Body of pancreas (tissue), 4 donors: Measurements from ENCODE around the gene PCSK6. TPM values are rescaled to one million over a fixed set of nuclear protein-coding genes. Genes with fewer than 3 reads are reported as not detected.

Experiments used
- ATAC-seq: fragments of 150-250 bp; one replicate; pipeline ENCODE4 v1.9.1; 2016
- DNase-seq, 4 donors: peaks; one replicate each; pipeline ENCODE4 v3.0.0-alpha.2; 2019
- H3K27ac ChIP-seq, 4 donors: fragments of 200-600 bp; sonication (generic); 1 replicate in 3 of 4; 2 replicates in 1 of 4; pipeline versions ENCODE4 v1.5.1 to v1.6.1; 2016 to 2019; ENCODE audit warnings: mild to moderate bottlenecking in 1 of 4, mixed read lengths in 1 of 4, moderate library complexity in 1 of 4
- H3K27me3 ChIP-seq, 2 donors: fragments of 200-600 bp; sonication (generic); one replicate each; pipeline ENCODE4 v1.6.0; 2016; ENCODE audit warnings: mild to moderate bottlenecking in 1 of 2
- H3K36me3 ChIP-seq, 2 donors: fragments of 200-600 bp; sonication (generic); replicated peaks in 1 of 2; 2 replicates each; pipeline ENCODE4 v1.5.1; 2016; ENCODE audit warnings: low read depth in 2 of 2; ENCODE audit not compliant: insufficient read depth in 1 of 2
- H3K4me1 ChIP-seq: fragments of 200-600 bp; sonication (generic); one replicate; pipeline ENCODE4 v1.6.0; 2016
- H3K4me3 ChIP-seq, 2 donors: fragments of 200-600 bp; sonication (generic); 1 replicate in 1 of 2; 2 replicates in 1 of 2; pipeline ENCODE4 v1.5.1; 2016 to 2019
- H3K9me3 ChIP-seq, 3 donors: fragments of 200-600 bp; sonication (generic); 1 replicate in 2 of 3; 2 replicates in 1 of 3; pipeline ENCODE4 v1.5.1; 2016
- POLR2A ChIP-seq, 3 donors: fragments of 450-650 bp; IDR thresholded peaks; one replicate each; pipeline ENCODE4 v1.6.1; 2016; ENCODE audit warnings: antibody characterized with exemption in 3 of 3, mild to moderate bottlenecking in 2 of 3
- WGBS, 2 donors: methylation state at CpG; one replicate each; pipeline ENCODE4 v1.1.5; 2017; 5-methylcytosine and 5-hydroxymethylcytosine counted together
- intact Hi-C: fragments of 100-400 bp; cut with DNase I; formaldehyde crosslinking; loops from one replicate; pipeline ENCODE4 v1.15.1; 2023
- total RNA-seq, 2 donors: library from RNA; depleted of rRNA; stranded (reverse); fragments of >200 nt; gene quantifications; one replicate each; pipeline ENCODE4 v1.1.0, GENCODE V29; 2016
- TF ChIP-seq, protein P1 (sequence below), 7 experiments: fragments of 450-650 bp in 4 of 7; fragments of 200-600 bp in 3 of 7; sonication (generic) in 3 of 7; IDR thresholded peaks; one replicate each; pipeline ENCODE4 v1.5.1; 2016 to 2019; ENCODE audit warnings: antibody characterized with exemption in 7 of 7

The PCSK6 gene
- total RNA-seq, 2 donors from 2014 or later = 8.9 to 10.1 TPM

DNA sequence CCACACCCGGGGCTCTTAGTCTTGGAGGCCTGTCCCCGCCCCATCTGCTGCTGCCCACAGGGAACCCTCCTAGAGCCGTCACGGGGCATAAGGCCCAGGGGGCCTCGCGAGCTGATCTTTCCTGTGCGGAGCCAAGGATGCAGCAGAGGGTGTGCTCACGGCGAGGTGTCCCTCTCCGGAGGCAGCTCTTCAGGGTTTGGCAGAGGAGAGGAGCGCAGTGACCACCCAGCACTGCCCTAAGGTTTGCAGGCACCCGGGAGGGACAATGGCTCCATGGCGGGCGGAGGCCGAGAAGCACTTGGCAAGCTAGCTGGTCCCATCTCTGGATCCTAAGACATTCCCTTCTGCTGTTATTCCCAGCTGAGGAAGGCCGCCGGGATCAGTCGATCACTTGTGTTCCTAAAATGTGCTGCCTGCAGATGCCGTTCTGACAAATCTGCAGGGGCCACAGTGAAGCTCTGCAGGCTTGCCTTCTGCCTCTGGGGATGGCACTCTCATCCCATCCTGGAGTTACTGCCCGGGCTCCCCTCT is 47.4 kb upstream of the PCSK6 start:
- ATAC-seq (no peak), DNase-seq (no peak)
- intact Hi-C loops = no loop called here
- Histone ChIP-seq H3K9me3 (no peaks in the 10 kb centered on the region), H3K27ac (no peak overlapping the region), H3K36me3 (no peaks in the 10 kb centered on the region), H3K27me3 (no peaks in the 10 kb centered on the region), H3K4me3 (no peak overlapping the region), H3K4me1 (no peaks in the 10 kb centered on the region)
- TF ChIP-seq, protein P1, sequence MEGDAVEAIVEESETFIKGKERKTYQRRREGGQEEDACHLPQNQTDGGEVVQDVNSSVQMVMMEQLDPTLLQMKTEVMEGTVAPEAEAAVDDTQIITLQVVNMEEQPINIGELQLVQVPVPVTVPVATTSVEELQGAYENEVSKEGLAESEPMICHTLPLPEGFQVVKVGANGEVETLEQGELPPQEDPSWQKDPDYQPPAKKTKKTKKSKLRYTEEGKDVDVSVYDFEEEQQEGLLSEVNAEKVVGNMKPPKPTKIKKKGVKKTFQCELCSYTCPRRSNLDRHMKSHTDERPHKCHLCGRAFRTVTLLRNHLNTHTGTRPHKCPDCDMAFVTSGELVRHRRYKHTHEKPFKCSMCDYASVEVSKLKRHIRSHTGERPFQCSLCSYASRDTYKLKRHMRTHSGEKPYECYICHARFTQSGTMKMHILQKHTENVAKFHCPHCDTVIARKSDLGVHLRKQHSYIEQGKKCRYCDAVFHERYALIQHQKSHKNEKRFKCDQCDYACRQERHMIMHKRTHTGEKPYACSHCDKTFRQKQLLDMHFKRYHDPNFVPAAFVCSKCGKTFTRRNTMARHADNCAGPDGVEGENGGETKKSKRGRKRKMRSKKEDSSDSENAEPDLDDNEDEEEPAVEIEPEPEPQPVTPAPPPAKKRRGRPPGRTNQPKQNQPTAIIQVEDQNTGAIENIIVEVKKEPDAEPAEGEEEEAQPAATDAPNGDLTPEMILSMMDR (IDR thresholded peaks at IDR 0.05) = no peak
- no peak for TF ChIP-seq POLR2A (IDR thresholded peaks at IDR 0.05)
- WGBS, 2 donors = 86 to 87% methylated on average over 6 to 18 of the region's 20 CpGs

GRCh38 chr15:101536166-101536874 is 46.8 kb upstream of the PCSK6 start:
- WGBS, 2 donors = 90% methylated on average over 13 to 19 of the region's 24 CpGs

DNA sequence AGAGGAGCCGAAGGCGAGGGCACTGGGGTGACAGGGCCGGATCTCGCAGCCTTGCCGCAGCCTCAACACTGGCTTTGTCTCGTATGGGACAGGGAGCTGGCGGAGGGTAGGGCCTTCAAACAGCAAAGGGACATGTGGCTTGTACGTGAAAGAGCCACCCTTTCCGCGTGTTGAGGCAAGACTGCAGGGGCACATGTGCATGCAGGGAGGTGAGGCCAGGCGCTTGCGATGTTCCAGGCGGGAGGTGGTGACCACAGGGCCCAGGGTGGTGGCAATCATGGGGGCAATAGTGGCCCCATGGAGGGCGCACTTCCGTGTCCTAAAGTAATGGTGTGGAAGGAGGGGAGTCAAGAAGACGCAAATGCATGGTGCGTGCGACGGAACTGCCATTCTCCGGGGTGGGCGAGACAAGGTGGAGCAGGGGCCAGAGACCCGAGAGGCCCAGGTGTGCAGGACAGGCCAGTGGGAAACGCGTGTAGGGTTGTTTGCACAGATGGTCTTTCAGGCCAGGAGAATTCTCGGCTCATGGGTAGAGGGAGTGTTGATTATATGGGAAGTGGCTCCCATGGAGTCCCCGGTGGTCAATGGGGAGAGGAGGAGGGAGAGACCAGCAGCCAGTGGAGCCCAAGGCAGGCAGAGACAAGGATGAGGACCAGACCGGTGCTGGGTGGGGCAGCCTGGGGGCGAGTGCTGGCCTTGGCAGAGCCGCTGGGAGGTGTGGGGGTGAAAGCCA is 45.8 kb upstream of the PCSK6 start:
- Histone ChIP-seq H3K9me3 (no peaks in the 10 kb centered on the region), H3K4me3 (no peak overlapping the region), H3K36me3 (no peaks in the 10 kb centered on the region), H3K27me3 (no peaks in the 10 kb centered on the region), H3K27ac (no peak overlapping the region), H3K4me1 (no peaks in the 10 kb centered on the region)
- 86 to 88% methylated on average over 27 to 29 of the region's 29 CpGs for WGBS, 2 donors
- intact Hi-C loops = no loop called here
- DNase-seq (no peak), ATAC-seq (no peak)
- TF ChIP-seq, protein P1 (IDR thresholded peaks at IDR 0.05) = no peak
- no peak for TF ChIP-seq POLR2A (IDR thresholded peaks at IDR 0.05)

More at GRCh38 chr15:101536166-101536874, 46.8 kb upstream of the PCSK6 start:
- ATAC-seq = no peak
- no peak for TF ChIP-seq POLR2A (IDR thresholded peaks at IDR 0.05)
- TF ChIP-seq, protein P1 (IDR thresholded peaks at IDR 0.05) = no peak
- no peaks in the 10 kb centered on the region for H3K27me3 ChIP-seq
- intact Hi-C loops = no loop called here
- H3K4me3 ChIP-seq = no peak overlapping the region
- no peaks in the 10 kb centered on the region for H3K9me3 ChIP-seq
- DNase-seq = no peak
- H3K36me3 ChIP-seq = no peaks in the 10 kb centered on the region
- no peaks in the 10 kb centered on the region for H3K4me1 ChIP-seq
- H3K27ac ChIP-seq = no peak overlapping the region

DNA sequence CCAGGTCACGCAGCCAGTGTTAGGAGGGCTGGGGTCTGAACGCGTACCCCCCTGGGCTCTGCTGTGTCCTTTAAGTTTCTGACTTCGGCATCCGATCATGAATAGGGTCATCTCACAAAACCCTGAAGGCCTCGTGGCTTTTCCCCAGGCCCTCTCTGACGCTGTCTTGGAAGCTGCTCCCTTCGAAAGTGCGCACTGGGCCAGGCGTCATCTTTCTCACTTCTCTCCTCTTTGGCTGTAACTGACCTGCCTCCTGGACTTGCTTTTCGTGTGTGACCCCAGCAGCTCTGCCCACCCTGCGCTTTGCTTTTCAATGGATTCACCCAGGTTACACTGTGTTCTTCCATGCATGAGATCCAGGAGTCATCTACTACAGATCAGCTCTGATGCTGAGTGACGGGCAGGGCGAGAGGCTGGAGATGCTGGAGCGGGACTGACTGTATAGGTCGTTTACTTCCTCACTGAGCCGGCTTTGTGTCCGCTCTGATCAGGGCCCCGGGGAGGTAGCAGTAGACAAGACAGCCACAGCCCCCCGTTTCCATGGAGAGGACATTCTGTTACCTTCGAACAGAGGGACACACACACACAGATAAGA is 45.0 kb upstream of the PCSK6 start:
- H3K27ac ChIP-seq = no peak overlapping the region
- 76 to 77% methylated on average over 21 of the region's 21 CpGs for WGBS, 2 donors
- ATAC-seq = no peak

More for the DNA sequence above, 45.0 kb upstream of the PCSK6 start:
- Histone ChIP-seq H3K4me3 (no peak overlapping the region), H3K9me3 (no peaks in the 10 kb centered on the region), H3K27me3 (no peaks in the 10 kb centered on the region), H3K4me1 (no peaks in the 10 kb centered on the region), H3K36me3 (no peaks in the 10 kb centered on the region)
- no peak for DNase-seq
- intact Hi-C loops = no loop called here
- no peak for TF ChIP-seq POLR2A (IDR thresholded peaks at IDR 0.05)
- TF ChIP-seq, protein P1 (IDR thresholded peaks at IDR 0.05) = no peak
